NCI-H345 treated with DMSO at 0.1 percent for 48 hours (cell line): Measurements from ENCODE around the gene RMND1.

ENCODE experiments used
- DNase-seq: peaks from one replicate; lab custom pipeline; 2025; ENCODE audit not compliant: unreplicated experiment; lab: John Stamatoyannopoulos, UW

Gene RMND1

GRCh38 chr6:151417477-151417876 lies 34.4 kb downstream of the RMND1 start:
- DNase-seq, result no peak

DNA sequence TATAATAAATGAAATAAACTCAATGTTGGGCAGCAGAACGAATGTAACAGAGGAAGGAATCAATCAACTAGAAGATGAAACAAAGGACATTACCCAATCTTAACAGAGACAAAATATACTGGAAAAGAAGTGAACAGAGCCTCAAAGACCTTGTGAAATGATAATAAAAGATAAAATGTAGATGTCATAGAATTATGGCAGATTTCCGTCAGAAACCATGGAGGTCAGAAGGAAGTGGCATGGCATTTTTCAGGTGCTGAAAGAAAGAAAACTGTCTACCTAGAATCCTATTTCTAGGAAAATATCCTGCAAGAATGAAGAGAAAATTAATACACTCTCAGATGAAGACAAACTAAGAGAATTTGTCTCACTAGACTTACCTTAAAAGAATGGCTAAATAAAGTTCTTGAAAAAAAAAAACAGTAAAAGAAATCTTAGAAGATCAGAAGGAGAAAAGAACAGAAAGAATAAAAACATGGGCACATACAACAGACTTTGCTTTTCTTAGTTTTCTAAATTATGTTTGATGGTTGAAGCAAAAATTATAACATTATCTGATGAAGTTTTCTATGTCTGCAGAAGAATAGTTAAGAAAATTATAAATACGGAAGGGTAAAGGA lies 37.2 kb downstream of the RMND1 start:
- no peak for DNase-seq

DNA sequence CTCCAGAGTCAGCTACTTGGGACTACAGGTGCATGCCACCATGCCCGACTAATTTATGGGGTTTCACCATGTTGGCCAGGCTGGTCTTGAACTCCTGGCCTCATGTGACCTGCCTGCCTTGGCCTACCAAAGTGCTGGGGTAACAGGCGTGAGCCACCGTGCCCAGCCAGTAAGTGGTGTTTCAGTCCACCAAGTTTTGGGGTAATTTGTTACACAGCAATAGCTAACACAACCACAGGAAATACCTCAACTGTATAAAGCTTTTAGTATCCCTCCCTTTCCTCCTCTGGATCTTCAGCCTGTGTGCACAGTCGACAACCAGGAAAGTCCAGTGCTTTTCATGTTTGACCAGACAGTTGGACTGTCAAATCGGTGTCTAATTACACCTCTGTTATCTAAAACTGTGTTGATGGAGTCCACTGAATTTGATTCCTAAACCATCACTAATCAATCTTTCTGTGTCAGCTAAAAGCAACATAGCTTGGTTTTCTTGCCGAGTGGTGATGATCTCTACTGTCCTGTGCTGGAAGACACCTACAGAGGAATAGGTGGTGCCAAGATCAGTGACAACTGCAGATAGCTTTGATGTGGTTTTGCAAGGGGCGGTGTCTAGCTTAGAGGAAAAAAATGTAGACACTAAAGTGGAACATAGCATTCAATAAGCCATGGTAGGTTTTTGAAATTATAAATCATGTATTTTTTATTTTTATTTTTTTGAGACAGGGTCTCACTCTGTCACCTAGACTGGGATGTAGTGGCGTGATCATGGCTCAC lies 38.4 kb downstream of the RMND1 start:
- DNase-seq, result no peak

- no peak for DNase-seq
Observed at GRCh38 chr6:151412909-151413308, 39.0 kb downstream of the RMND1 start.

GRCh38 chr6:151409679-151410078 lies 42.2 kb downstream of the RMND1 start:
- DNase-seq, result no peak

DNA sequence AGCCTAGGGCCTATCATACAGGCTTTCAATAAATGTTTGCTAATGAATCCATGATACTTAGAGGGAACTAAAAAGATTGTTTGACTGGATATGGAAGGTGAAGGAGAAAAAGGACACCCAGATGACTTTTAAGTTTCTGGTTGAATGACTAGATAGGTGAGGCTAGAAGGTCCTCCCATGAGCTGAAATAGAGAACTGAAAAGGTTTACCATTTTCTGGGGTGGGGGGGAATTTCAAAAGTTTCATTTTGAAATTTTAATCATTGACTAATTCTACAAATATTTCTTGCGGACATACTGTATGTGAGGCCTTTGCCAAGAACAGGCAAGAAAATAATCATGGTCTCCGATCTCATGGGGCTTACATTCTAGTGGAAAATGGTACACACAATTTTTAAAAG lies 42.7 kb downstream of the RMND1 start:
- DNase-seq, result no peak

GRCh38 chr6:151408858-151409257 lies 43.1 kb downstream of the RMND1 start:
- DNase-seq, result no peak

DNA sequence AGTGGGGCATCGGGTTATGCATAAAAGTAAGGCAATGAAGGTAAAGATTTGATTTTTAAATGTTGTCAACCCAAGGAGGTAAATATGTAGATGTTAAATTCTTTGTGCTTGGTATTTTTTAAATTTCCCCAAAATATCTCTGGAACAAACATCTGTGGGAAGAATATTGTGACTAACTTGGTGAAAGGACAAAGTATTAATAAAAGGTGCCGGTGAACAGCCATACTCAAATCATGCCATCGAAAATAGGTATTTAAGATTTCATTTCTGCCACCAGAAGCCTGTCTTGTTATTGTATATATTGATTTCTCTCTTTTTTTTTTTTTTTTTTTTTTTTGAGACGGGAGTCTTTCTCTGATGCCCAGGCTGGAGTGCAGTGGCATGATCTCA lies 48.0 kb downstream of the RMND1 start:
- DNase-seq, result no peak

- no peak for DNase-seq
Observed at GRCh38 chr6:151402228-151402627, 49.7 kb downstream of the RMND1 start.

DNA sequence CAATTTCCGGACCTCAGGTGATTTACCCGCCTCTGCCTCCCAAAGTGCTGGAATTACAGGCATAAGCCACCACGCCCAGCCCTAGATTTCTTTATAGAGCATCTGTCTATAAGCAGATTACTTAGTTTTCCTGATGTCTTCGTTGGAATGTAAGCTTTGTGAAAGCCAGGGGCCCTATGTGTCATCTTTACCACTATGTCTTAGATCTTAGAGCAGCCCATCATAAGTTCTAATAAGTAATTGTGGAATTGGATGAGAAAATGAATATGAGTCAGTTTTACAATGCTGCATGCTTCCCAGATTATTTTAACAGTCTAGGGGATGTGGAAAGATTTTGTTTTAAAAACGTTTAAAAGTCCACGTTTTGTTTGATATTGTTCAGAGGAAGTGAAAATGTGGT lies 51.5 kb downstream of the RMND1 start:
- no peak for DNase-seq

GRCh38 chr6:151399679-151400078 lies 52.2 kb downstream of the RMND1 start:
- no peak for DNase-seq

DNA sequence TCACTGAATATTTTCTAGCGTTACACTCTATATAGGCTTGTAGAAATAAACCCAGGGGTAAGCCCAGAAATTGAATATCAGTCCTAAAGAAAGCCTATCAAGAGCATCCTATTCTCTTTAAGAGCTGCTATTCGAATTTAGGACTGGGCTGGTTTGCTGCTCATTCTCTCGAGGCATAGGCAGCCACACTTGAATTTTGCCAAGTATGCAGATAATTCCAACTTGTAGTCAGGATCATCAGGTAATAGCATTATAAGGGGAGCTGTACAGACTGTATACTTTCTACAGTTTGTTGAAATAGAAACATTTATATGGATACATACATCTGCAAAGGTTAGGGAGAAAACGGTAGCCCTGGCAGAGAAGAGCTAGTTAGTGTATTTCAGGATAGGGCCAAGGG lies 58.5 kb downstream of the RMND1 start:
- DNase-seq, result no peak

DNA sequence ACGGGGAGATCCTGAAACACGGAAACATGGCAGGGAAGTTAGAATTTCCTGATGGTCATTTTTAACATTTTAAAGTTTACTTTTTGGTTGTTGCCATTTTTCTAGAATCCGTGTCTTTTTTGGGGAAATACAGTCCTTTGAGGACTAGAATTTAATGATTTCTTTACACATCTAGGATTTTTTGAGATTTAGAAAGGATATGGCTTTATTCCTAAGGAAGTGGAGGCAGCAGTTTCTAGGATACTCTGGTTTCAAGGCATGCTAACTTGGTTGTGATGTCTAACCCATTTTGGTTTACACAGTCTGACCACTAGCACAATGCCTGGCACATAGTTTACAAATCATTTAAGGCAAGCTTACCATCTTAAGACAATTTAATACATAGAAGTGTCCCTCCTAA lies 59.5 kb downstream of the RMND1 start:
- no peak for DNase-seq

DNA sequence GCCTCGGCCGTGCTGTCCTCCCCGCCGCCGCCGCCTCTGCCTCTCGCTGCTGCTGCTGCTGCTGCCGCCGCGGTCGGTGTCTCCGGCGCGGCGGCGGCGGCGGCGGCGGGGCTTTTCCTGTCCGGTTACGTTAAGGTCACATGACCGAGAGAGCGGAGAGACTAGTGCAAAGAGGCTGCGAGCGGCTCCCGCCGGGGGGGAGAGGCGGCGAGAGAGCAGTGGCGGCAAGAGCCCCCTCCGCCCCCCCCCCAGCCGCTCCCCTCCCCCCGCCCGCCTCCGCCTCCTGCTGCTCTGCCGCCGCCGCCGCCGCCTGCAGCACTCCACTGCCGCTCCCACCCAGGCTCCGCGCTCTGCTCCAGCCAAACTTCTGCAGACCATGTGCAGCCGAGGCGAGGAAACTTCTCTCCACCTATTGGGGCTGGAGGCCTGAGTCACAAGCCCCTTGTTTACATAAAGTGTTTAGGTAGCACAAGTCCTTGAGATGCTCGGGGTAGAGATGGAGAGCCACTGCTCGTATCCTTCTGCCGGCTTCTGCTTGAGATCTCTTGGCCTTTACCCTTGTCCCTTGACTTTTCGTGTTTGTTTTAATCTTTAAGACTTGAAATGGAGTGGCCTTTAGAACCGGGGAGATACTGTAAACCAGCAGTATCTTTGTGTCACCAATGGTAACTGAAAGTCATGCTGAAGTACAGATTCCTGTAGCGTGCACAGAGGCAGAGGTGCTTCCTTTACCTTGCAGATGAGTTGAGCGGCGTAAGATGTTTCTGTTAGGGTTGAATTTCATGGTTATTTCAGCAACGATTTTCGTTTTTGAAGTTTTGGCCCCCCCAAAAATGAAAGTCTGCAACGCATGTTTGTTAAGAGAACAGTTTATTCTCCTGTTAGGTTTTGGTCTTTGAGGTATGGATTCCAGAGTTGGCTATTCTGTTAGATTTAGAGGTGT lies 60.2 kb downstream of the RMND1 start, which contains the start of gene ZBTB2:
TSS of gene ZBTB2 (minus strand) at position 89 of the 943 bp plus-strand sequence. CDS start 17,922 bp downstream, outside the sequence.
- peak; percentile 31 for DNase-seq

- peak; percentile 5 for DNase-seq
Observed at GRCh38 chr6:151390851-151391470, 61.0 kb downstream of the RMND1 start.

- DNase-seq, result peak; percentile 94
Observed at GRCh38 chr6:151390276-151390850, 61.6 kb downstream of the RMND1 start.

- DNase-seq, result peak; percentile 94
Observed at GRCh38 chr6:151389618-151390275, 62.2 kb downstream of the RMND1 start.

DNA sequence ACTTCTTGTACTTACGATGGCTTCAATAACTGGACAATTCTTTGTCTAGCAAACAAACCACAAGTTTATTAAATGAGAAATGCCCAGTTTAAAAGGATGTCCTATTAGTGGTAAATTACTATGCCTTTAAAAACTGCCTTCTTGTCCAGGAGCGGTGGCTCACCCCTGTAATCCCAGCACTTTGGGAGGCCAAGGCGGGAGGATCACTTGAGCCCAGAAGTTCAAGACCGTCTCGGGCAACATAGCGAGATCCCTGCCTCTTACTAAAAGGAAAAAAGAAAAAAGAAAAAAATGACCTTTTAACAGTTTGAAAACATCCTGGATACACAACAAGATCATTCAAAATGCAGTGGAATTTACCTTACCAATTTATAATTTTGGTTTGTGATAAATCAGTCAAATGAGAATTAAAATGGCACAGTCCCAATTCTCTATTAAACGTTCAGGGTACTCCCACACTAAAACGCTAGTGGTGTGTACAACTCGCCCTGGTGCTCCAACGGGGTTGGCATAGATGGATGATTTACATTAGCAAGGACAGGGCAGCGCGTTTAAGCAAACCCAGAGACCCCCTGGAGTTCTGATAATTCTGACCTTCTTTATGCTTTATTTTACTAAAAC lies 62.8 kb downstream of the RMND1 start:
- no peak for DNase-seq

GRCh38 chr6:151388236-151388635 lies 63.7 kb downstream of the RMND1 start:
- DNase-seq, result no peak
